T-helper 1 cell (primary cell): ENCODE results near the gene HUWE1.
A peak's percentile ranks its signal among the peaks of the same experiment; 100 is the strongest.
"Not testable (repeated sequence)": the region's sequence is repeated elsewhere in the genome, so short reads cannot be mapped to it uniquely, and the experiment has no call there.

Experiments
- DNase-seq, 5 donors: peaks; one replicate each; pipeline ENCODE4 v3.0.0-alpha.2; 2012 to 2020
- total RNA-seq, 4 donors: gene quantifications; one replicate each; lab custom pipeline; 2026; lab: John Stamatoyannopoulos, UW

Gene HUWE1, protein sequence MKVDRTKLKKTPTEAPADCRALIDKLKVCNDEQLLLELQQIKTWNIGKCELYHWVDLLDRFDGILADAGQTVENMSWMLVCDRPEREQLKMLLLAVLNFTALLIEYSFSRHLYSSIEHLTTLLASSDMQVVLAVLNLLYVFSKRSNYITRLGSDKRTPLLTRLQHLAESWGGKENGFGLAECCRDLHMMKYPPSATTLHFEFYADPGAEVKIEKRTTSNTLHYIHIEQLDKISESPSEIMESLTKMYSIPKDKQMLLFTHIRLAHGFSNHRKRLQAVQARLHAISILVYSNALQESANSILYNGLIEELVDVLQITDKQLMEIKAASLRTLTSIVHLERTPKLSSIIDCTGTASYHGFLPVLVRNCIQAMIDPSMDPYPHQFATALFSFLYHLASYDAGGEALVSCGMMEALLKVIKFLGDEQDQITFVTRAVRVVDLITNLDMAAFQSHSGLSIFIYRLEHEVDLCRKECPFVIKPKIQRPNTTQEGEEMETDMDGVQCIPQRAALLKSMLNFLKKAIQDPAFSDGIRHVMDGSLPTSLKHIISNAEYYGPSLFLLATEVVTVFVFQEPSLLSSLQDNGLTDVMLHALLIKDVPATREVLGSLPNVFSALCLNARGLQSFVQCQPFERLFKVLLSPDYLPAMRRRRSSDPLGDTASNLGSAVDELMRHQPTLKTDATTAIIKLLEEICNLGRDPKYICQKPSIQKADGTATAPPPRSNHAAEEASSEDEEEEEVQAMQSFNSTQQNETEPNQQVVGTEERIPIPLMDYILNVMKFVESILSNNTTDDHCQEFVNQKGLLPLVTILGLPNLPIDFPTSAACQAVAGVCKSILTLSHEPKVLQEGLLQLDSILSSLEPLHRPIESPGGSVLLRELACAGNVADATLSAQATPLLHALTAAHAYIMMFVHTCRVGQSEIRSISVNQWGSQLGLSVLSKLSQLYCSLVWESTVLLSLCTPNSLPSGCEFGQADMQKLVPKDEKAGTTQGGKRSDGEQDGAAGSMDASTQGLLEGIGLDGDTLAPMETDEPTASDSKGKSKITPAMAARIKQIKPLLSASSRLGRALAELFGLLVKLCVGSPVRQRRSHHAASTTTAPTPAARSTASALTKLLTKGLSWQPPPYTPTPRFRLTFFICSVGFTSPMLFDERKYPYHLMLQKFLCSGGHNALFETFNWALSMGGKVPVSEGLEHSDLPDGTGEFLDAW (N-terminal part only)
- total RNA-seq: 354 to 556 (median 452) reads per million in 4 donors

DNA sequence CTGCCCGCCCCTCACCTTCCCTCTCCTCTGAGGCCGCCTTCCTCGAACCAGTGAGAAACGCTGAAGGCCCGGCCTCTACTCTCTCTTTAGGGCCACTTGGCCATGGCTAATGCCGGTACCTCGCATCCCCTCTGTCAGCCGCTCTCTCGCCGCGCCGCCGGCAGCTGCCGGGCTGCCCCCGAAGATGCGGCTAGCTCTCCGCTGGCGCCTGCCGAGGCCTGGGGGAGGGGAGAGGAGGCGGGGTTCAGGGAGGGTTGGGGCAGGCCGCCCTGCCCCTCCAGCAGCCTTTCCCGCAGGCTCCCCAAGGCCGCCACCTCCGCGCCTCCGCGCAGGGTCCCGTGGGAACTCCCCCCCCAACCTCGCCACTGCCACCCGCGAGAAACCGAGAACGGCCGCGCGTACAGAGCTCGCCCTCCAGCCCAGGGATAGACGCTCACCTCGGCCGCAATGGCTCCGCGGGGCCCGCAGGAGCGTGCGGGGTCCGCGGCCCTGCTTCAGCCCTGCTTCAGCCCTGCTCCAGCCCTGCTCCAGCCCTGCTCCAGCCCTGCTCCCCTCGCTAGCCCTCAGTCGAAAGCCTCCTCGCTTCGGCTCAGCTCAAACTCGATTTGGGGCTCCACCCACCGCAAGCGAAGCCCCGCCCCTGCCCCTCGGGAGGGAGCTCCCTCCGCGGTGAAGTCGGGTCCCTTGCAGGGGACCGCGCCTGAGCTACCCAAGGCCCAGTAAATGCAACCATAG, at the start of gene HUWE1:
Gene HUWE1, minus strand, starts transcription at position 569 of the 735 bp plus-strand sequence. CDS start 32,612 bp downstream, outside the sequence.
- peak; percentile 57 to 81 (median 71) for DNase-seq

DNA sequence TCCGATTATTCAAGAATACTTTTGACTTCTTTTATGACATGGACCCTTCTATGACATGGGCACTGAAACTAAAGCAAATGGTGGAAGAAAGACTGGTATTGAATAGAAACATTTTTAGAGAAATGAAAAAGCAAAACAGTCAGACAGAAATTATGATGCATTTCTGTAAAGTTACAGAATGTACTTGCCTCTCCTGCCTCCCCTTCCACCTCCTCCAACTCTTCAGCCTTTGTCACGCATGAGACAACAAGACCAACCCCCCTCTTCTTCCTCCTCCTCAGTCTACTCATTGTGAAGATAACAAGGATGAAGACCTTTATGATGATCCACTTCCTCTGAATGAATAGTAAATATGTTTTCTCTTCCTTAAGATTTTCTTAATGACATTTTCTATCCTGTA, 46.3 kb upstream of the HUWE1 start:
- DNase-seq: peak in 1 of 5 donors; percentile 77

DNA sequence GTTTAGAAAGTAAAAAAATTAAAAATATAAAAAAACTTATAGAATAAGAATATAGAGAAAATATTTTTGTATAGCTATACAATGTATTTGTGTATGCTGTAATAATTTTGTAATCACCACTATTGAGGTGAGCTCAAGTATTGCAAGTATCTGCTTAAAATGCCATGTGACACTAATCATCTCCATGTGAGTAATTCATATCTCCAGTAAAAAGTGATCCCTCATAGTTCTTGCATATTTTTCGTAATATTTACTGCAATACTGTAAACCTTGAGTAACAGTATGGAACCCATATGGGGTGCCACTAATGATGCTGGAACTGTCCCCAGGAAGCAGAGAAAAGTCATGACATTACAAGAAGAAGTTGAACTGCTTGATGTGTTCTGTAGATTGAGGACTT, 43.2 kb upstream of the HUWE1 start:
- no peak for DNase-seq

DNA sequence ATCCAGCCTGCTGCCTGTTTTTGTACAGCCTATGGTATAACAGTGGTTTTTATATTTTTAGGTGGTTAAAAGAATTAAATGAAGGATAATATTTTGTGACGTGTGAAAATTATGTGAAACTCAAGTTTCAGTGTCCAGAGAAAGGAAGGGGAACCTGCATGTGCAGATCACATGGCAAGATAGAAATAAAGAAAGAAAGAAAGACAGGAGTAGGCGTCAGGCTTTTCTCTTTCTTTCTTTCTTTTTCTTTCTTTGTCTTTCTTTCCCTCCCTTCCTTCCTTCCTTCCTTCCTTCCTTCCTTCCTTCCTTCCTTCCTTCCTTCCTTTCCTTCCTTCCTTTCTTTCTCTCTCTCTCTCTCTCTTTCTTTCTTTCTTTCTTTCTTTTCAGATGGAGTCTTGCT, 42.0 kb upstream of the HUWE1 start:
- DNase-seq: no peak

DNA sequence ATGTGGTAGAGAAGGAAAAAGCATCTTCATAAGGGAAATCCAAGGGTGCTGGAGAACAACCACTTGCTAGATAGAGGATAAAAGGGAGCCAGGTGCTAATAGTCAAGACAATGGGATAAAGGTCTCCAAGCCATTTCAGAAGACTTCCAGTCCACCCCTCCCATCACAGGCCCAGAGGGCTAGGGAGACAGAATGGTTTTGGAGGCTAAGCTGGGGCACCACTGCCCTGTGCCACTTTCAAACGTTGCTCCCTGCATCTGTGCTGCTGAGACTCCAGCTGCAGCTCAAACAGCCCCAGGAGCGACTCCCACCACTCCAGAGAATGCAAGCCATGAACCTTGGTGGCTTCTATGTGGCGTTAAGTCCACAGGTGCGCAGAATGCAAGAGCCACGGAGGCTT, 38.4 kb upstream of the HUWE1 start:
- DNase-seq: no peak

DNA sequence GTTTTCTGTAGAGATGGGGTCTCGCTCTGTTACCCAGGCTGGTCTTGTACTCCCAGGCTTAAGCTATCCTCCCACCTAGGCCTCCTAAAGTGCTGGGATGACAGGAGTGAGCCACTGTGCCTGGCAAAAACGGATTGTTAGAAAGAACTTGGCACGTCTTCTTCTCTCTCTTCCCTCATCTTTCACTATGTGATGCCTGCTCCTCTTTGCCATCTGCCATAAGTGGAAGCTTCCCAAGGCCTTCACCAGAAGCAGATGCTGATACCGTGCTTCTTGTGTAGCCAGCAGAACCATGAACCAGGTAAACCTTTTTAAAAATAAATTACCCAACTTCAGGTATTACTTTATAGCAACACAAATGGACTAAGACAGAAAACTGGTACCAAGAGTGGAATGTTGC, 36.9 kb upstream of the HUWE1 start:
- no peak for DNase-seq

DNA sequence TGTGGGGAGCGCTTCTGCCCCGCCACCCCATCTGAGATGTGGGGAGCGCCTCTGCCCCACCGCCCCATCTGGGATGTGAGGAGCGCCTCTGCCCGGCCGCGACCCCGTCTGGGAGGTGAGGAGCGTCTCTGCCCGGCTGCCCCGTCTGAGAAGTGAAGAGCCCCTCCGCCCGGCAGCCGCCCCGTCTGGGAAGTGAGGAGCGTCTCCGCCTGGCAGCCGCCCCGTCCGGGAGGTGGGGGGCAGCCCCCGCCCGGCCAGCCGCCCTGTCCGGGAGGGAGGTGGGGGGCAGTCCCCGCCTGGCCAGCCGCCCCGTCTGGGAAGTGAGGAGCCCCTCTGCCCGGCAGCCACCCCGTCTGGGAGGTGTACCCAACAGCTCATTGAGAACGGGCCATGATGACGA, 35.1 kb upstream of the HUWE1 start:
- DNase-seq: not testable (repeated sequence)

DNA sequence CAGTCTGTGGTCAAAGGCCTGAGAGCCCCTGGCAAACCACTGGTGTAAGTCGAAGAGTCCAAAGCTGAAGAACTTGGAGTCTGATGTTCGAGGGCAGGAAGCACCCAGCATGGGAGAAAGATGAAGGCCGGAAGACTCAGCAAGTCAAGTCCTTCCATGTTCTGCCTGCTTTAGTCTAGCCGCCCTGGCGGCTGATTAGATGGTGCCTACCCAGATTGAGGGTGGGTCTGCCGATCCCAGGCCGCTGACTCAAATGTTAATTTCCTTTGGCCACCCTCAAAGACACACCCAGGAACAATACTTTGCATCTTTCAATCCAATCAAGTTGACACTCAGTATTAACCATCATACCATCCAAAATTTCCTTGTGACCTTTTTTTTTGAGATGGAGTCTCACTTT, 33.1 kb upstream of the HUWE1 start:
- peak in 1 of 5 donors; percentile 31 for DNase-seq

DNA sequence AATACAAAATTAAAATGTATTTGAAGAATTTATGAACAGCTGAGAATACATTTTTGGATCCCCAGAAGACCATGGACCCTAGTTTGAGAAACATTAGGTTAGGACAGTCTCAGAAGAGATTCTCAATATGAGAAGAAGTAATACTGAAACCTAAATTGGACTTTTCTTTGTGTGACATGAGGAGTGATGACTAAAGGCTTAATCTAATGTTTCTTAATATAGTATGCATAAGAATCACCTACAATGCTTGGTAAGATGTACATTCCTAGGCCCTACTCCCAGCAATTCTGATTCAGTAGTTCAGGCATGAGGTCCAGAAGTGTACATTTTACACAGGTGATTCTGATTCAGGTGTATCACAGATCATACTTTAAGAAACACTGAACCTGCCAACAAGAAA, 31.6 kb upstream of the HUWE1 start:
- DNase-seq: peak in 1 of 5 donors; percentile 30

DNA sequence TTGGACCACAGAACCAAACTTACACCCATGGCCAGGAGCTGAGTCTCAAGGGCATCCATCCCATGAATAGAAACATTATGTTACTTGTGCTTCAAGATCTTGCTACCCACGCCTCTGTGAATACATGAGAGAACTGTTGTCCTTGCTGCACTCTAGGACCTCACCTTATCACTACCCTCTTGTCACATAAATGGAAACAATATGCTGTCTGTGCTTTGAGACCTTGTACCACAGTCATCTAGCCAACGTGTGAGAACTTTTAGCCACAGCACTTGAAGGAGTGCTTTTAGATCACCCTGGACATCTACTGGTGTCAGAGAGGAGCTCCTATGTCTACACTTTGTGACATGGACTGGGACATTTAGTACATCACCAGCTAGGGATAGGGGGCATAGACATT, 30.7 kb upstream of the HUWE1 start:
- DNase-seq: peak in 1 of 5 donors; percentile 54

DNA sequence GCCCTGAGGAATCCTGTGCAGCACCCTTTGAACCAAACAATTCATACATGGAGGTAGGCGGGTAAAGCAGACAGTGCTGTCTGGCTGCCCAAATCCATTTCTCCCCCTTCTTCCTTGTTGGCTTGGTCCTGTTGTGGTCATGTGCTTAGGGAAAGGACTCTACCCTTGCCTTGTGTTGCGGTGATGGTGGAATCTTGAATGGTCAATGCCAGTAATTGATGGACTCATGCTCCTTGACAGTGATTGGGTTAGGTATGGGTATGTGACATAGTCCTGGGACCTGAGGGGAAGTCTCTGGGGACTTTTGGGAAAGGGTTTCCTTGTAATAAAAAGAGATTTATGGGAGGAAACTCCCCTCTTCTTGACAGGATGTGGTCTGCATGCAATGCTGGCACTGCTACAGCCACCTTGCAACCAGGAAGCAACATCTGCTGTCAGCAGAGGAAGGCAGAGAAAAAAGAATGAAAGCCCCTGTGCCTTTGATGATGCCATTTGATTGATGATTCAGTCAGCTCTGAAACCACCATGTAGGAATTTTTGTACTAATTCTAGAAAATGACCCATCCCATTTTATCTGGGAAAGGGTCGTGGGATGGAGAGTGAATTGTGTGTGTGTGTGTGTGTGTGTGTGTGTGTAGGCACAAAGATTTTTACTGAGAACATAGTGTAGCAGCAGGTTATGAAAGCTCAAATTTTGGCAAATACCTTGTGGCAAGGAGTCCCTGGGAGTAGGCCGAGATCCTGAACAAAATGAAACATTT, 30.0 kb upstream of the HUWE1 start:
- peak; percentile 13 to 90 (median 33) for DNase-seq

DNA sequence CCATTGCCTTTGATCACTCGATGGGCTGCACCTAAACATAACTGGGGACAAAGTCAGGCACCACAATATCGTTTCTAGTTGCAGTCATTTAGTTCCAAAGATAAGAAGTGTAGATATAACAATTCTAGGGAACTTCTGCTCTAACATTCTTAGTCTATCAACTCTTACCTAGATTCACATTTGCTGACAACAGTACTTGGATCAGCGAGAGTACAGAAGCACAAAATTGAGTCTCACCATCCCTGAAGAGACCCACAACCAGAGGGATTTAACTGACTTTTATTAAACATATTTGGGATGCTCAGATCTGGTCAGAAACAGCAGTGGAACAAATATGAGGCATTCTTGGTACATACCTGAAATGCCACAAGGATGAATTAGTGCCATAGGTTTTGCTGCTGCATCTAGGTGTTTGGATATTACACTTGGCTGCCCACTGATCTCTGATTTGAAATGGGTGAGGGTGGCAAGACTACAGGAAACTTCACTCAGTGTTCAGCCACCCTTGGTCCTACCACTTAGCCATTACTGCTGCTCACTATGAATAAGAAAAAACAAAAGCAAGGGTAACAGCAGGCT, 28.9 kb upstream of the HUWE1 start:
- peak in 1 of 5 donors; percentile 67 for DNase-seq

DNA sequence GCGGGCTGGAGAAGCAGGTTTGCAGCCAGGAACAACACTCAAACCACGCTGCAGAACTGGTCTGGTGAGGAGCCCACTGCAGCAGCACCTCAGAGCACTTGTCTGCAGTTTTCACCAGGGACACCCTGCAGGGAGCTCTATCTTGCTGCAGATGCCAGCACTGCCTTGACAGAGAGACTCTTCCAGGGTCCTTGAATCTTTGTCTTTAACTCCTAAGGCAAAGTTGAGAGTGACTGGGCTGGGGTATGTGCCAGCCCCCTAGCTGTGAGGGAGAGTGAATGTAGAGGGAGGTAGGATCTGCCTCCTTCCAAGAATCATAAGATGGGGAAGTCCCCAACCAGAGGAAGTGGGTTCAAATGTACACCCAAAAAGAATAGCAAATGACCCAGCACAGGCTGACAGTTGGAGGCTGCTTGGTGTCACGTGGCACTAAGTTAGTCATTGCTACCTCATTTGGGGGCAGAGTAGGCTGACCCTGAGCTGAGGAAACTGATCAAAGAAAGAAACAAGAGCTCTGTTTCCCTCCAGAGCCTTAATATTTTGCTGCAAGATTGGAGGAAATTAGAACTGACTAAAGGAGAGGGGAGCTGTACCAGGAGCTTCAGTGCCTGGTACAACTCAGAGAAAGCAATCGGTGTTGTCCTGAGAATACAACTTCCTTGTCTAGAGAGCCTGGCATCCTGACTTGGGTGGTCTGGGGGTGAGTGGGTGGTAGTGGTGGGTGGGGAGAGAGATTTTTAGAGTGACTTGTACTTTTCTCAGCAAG, 28.2 kb upstream of the HUWE1 start:
- DNase-seq: peak; percentile 13 to 96 (median 30)

DNA sequence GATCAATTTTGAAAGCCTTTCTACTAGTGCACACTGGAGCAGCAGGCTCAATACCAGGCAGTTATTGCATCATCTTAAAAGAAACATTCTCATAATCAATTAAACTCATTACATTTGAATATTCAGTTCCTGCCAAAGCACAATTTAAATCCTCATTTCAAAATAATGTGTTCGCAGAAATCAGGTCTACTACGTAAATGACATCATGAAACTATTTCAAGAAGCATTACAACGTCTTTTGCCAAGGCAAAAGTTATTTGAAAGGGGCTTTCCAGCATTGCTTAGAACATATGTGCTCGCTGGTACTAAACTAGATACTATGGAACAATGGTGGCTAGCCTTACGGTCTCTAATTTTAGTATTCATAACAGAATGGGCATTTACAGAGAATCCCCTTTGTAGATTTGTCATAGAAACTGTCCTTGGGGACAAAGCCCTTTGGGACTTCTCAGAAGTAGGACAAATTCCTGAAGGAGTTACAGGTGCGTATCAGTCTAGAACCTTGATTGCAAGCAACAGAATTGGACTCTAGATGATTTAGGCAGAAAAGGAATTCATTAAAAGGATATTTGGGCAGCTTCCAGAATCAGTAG, 27.6 kb upstream of the HUWE1 start:
- DNase-seq: peak in 1 of 5 donors; percentile 85

DNA sequence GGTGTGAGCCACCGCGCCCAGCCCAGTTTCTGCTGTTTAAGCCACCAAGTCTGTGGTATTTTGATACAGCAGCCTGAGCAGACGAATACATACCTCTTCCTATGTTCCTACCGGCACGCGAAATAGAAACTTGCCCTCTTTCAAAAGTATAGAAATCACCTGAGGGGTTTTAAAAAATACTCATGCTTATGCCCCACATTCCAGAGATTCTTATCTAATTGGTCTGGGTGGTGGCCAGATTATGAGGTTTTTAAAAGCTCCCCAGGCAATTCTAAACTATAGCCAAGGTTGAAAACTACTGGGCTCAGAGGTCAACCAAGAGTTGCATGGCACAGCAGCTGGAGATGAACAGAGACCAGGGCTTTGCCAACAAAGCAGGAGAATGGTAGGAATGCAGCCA, 24.9 kb upstream of the HUWE1 start:
- DNase-seq: no peak

DNA sequence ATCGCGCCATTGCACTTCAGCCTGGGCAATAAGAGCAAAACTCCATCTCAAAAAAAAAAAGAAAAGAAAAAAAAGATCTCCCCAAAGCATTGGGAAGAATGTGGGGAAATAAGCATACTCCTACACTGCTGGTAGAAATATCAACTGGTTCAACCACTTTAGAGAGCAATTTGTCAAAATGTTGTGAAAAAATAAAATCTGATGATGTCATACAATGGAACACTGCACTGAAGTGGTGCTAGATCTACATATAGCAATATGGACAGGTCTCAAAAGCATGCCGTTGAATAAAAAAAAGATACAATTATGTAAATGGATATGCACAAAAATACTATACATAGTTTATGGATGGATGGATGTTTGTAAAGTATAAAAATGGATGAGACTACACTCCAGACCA, 18.3 kb upstream of the HUWE1 start:
- DNase-seq: no peak

DNA sequence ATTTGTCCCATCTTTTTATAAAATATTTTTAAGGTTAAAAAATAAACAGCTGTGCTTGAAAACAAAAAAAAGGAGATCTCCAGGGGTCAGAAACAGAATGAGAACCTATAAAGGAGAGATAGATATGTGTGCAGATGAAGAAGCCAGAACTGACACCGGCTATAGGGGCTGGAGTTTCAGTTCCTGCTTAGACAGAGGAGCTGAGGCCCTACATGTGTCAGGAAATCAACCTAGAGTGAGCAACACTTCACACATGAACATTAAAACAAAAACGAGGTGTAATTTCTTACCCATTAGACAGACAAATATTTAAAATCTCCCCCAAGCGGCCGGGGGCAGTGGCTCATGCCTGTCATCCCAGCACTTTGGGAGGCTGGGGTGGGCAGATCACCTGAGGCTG, 17.8 kb upstream of the HUWE1 start:
- DNase-seq: no peak

DNA sequence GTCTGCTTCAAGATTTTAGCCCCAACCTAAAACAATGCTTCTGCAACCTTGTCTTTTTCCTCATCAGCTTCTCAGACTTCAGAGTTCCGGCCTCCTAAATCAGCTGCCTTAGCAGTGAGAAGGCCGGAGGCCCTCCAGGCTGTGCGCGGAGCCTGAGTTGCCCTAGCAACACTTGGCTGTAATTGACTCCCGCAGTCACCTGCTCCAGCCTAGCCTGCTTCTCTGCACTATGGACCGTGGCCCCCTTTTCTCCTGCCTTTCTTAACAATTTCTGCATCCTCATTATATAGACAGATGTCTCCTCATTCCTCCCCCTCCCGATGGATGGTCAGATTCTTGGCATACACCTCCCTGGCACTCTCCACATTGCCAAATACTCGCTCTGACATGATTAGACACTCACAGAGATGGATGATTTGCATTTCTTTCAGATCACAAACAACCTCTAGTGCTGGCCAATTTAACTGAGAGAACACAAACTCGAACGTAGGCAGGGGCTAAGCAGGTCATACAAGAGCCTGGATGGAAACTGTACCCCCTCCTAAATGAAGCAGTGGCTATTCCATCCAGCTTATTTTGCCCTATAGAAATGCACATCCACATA, 9.5 kb upstream of the HUWE1 start:
- no peak for DNase-seq

DNA sequence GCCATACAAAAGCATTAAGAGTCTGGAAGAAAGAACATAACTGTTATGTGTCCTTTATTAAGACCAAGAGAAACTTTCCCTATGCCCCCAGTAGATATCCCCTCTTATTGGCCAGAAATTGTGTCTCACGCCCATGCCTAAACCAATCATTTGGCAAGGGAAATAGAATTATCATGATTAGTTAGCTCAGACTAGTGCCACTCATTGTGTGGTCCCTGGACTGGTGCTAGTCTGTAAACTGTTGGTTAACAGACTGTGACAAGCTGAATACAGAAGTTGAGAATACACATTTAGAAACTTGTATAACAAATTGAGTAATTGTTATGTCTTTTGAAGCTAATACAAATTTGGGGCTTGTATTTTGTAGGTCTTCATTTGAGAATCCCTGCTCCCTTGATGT, 8.1 kb upstream of the HUWE1 start:
- DNase-seq: no peak
